IPS DF 4.7 (cell line): Measurements from ENCODE around the gene TEX22.

Source experiments
- DNase-seq: peaks from one replicate; pipeline ENCODE4 v3.0.0-alpha.2; 2013; ENCODE audit warnings: low spot score; ENCODE audit errors: extremely low read depth

Gene TEX22

DNA sequence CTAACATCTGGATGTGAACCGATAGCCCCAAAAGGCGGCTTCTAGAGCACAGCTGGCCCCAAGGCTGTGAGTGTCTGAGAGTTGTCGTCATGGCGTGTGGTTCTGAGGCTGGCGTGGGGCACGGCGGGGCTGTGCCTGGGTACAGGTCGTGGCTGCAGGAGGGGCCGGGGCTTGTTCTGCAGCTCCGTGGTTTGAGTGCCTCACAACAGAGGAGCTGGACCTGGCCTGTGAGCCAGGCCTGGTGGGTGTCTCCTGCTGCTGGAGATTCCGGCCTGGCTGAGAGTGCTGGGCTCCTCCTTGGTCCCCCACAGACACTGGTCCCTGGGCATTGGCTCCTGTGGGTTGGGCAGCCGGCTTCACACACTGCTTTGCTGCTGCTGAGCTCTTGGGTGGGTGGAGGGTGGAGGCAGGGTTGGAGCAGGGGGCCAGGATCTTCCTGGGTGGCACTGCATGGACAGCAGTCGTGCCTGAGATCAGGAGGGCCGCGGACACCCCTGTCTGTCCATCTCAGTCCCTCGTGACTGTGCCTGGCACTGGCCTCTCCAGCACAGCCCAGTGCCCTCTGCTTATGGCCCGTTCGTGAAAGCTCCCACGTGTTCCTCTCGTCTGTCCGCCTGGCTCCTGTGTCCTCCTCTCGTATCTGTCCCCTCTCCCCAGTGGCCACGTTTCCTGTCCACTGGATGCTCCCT lies 31.8 kb upstream of the TEX22 start:
- DNase-seq = no peak

DNA sequence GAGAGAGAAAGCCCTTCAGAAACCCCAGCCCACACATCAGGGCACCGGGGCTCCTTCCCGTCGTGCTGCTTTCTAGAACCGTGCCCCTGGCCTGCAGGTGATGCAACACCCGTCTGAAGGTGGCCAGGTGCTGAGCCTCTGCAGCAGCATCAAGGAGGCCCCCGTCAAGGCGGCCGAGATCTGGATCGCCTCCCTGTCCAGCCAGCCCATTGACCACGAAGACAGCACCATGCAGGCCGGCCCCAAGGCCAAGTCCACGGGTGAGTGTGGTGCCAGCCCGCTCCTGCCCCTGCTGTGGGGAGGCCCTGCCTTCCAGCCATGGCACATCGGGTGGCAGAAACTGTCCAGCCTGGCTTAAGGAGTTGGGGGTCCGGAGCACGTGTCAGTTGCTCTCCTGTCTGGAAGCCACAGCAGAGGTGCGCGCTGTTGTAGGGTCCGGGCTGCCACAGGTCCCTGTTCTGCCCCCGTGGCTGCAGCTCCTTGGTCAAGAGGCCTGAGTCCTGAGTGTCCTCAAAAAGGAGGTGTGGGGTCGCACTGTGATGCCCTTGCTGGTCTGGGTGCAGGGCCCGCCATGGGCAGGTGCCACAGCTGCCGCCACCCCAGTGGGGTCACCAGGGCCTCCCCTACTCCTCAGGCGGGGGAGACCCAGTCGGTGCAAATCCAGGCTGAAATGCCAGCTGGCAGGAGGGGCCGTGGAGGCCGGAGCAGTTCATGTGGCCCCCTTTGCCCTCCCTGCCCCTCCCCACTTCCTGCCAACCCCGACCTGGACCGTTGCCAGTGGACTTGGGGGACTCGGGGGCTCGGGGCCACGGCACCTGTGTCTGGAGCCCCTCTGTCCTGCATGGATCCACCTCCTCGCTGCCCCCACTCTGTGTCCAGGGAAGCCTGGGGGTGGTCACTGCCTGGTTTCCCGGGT lies 31.0 kb upstream of the TEX22 start:
- DNase-seq = no peak

- no peak for DNase-seq
Measured at GRCh38 chr14:105368032-105368417, 30.3 kb upstream of the TEX22 start.

DNA sequence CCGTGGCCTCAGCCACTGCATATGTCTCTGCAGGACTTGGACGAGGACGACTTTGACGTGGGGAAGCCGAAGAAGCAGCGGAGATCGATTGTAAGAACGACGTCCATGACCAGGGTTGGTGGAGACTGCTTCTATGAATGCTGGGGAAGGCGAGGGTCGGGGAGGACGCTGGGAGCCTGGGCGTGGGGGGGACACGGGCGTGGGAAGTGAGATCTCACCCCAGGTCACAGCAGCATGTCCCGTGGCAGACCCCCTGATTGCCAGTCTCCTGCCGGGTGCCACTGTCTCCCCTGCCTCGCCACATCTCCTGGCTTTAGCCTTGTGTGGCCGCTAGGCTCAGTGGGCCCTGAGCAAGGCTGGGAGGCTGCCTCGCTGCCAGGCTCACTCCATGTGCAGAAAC lies 29.9 kb upstream of the TEX22 start:
- no peak for DNase-seq

DNA sequence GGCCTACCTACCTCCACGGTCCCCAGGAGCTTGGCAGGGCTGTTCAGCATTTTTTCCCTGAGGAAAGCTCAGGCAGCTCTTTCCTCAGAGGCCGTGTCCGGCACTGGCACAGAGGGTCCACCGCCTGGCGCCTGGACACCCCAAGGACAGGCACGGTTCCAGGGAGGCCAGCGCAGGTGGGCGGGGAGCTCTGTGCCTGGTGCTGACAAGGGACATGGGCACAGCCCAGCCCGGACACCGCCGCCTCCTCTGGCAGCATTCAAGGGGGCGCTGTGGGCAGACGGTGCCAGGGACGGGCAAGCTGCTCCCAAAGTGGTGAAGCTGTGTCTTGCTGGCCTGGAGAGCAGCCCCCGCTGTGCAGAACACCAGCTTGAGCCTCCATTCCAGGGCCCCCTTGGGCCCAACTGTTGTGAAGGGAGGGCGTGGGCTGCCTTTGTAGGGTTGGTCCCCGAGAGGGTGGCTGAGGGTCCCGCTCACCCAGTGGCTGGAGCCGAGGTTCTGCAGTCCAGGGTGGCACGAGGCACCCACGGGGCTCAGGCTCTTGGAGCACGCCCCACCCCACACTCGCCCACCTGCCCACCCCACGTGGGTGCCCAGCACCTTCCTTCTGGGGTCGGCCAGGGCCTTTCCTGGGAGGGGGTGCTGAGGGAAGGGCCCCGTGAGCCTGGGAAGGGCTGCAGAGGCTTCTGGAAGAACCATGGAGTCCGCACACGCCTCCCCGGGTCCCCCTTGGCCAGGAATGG lies 29.3 kb upstream of the TEX22 start:
- no peak for DNase-seq

- DNase-seq = no peak
Measured at GRCh38 chr14:105369653-105370040, 28.7 kb upstream of the TEX22 start.

DNA sequence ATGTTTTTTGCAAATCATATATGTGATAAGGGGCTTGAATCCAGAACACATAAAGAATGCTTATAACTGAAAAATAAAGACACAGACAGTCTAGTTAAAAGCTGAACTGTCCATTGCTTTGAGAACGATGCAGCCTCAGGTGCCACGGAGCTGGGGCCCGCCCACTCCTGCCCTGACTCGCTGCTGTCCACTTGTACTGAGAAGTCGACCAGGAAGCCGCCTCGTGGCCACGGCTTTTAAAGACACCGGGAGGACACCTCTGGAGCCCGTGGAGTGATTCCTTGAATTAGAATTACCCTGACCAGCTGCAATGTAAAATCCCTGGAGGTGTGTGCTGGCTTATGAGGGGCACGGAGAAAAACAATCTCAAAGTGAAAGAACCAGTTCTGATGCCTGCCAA lies 23.9 kb upstream of the TEX22 start:
- no peak for DNase-seq

DNA sequence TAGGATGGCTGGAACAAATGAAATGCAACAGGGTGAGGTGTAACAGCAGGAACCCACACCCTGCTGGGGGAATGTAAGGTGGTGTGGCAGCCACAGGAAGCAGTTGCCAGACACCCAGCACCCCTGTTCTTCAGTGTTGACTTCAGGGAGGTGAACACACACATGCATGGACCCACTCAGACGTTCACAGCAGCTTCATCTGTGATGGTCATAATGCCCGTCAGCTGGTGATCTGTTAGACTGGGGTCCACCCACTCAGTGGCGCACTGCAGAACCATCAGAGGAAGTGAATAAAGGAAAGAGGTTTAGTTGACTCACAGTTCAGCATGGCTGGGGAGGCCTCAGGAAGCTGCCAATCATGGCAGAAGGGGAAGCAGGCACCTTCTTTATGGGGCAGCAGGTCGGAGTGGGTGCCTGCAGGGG lies 22.7 kb upstream of the TEX22 start:
- no peak for DNase-seq

DNA sequence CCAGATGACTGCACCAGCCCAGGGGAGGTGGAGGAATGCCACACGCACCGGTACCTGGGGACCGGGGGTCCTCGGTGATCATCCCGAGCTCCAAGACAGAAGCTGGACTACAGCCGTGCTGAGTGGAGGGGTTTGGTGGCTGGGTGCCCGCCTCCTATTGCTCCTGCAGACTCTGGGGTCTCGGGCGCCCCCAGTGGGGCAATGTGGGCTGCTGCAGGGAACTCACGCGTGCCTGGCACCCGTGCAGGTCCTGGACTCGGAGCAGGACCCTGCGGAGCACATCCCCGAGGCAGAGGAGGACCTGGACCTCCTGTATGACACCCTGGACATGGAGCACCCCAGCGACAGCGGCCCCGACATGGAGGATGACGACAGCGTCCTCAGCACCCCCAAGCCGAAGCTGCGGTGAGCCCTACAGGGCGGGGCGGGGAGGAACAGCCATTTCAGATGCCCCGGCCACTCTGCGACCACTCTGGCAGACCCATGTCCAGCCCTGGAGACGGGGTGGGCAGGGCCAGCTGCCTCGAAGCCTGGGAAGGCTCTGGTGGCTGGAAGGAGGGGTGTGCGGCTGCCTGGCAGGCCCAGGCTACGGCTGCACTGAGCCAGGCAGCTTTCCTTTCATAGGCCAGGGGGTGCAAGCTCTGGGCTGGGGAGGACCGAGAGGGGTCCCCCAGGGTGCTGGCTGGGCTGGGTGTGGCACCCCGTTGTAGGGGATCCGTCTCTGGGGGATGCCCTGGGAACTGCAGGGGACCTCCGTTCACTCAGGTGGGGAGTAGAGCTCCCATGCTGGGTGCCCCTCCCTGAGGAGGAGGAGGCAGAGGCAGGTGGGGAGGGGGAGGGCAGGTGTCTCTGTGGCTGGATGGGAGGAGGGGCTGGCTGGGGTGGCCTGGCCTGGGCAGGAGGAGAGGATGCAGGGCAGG lies 21.6 kb upstream of the TEX22 start:
- no peak for DNase-seq

DNA sequence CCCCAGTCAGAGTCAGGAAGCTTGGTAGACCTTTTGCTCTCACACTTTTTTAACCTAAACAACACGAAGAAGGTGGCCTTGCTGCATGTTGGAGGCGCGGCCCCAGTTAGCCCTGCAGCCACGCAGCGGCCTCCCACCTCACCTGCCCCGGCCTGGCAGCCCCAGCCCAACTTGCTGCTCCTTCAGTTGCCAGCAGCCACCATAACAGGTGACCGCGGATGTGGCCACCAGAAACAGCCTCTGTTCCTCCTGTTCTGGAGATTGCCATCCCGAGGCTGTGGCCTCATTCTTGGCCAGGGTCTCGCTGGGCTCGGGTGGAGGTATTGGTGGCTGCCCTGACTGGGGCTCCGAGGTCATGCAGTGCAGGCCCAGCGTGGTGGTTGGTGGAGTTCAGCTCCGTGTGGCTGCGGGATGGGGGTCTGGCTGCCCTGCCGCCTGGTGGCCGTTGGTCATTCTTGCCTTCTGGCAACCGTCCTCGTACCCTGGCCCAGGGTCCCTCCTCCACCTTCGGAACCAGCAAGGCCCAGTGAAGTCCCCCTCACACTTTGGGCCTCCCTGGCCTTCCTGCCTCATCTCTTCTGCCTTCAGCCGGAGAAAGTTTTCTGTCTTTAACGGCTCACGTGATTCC lies 20.7 kb upstream of the TEX22 start:
- DNase-seq = no peak

GRCh38 chr14:105378199-105378598 lies 20.1 kb upstream of the TEX22 start:
- no peak for DNase-seq

GRCh38 chr14:105378873-105379685 lies 19.3 kb upstream of the TEX22 start:
- no peak for DNase-seq

- no peak for DNase-seq
Measured at GRCh38 chr14:105379946-105380345, 18.4 kb upstream of the TEX22 start.

GRCh38 chr14:105380756-105381155 lies 17.6 kb upstream of the TEX22 start:
- DNase-seq = no peak

DNA sequence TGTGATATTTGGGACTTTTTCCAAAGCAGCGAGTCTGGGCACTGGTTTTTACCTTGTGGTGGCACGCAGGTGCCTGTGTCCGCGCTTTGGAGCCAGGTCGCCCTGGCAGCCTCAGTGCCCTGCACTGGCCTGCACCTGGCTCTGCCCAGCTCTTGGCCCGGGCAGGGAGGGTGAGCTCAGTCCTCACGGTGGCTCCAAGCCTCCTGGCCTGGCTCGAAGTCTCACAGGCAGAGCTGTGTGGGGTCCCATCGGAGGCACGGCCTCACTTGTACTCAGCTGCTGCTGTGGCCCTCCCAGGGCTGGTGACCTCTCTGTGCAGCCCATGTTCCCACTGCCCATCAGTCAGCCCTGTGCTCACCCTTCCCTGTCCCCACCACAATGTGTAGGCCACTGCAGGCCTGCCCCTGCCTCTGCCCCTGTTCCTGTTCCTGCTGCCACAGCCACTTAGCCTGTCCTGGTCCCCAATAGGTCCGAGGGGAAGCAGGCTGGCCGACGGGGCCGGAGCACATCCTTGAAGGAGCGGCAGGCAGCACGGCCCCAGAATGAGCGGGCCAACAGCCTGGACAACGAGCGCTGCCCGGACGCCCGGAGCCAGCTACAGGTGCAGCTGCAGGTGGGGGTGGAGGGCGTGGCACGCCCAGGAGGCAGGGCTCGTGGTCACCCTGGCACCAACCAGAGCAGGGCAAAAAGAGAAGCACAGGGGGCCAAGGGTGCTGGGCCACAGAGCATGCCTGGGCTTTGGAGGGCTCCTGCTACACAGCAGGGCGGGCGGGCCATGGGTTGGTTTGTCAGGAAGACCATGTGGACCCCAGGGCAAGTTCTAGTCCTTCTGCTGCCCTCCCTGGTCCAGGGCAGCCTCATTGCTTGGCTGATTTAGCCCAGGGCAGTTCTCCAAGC lies 16.6 kb upstream of the TEX22 start:
- DNase-seq = no peak

DNA sequence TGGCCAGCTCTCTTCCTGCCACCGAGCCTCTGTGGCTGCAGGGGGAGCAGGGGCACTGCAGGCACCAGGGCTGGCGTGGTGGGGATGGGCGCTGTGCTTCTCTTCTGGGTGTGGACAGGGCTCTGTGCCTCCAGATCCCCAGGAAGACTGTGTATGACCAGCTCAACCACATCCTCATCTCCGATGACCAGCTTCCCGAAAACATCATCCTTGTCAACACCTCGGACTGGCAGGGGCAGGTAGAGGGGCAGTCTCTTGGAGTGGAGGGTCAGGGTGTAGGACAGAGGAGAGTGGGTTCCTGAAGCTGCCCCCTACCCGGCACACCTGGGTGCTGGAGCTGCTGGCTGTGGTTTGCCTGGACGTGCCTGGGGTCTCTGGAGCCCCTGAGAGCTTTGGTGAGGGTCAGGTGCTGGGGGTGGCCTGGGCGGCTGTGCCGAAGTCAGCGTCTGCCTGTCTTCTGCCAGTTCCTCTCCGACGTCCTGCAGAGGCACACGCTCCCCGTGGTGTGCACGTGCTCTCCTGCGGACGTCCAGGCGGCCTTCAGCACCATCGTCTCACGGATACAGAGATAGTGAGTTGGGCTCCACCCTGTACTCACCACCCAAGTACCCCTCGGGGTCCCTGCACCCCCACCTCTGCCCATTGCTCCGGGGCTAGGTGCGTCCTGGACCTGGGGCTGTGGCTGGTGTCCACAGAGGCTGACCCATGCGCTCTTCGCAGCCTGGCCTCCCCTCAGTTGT lies 15.8 kb upstream of the TEX22 start:
- DNase-seq = no peak

DNA sequence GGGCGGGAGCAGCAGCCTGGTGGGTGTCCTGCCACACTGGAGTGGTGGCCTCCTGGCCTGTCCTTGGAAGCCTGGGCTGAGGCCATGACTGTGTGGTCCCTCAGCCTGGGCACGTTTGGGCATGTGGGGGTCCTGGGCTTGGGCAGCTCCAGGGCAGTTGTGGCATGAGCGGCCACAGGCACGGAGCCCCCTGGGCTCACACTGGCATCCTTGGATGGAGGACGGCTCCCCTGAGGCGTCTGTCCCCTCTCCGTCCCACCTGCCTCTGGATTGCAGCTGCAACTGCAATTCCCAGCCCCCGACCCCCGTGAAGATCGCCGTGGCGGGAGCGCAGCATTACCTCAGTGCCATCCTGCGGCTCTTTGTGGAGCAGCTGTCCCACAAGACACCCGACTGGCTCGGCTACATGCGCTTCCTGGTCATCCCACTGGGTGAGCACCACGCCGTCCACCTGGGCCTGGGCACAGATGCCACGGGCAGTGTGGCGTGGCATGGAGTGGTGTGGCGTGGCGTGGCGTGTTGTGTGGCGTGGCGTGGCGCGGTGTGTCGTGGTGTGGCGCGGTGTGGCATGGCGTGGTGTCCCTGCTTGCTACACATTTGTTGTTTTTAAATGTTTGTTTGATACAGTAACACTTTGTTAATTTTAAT lies 15.1 kb upstream of the TEX22 start:
- no peak for DNase-seq
